GM23338 (cell line): ENCODE data around the gene EPX. TPM values are rescaled to one million over a fixed set of nuclear protein-coding genes. Genes with fewer than 3 reads are reported as not detected.
A peak's percentile ranks its signal among the peaks of the same experiment; 100 is the strongest.

Source experiments
- ATAC-seq: fragments of 200-7000 bp; cut with Tn5 transposase; 3 replicates; pipeline ENCODE4 v1.9.1; 2020
- DNase-seq: peaks from one replicate; pipeline ENCODE4 v3.0.0-alpha.2; 2015; ENCODE audit warnings: low spot score
- H2AFZ ChIP-seq: fragments of 200-600 bp; sonication (generic); 2 replicates; pipeline ENCODE4 v1.8.0; 2016; ENCODE audit warnings: antibody characterized with exemption, mild to moderate bottlenecking, moderate library complexity
- H3F3A ChIP-seq: fragments of 200-600 bp; sonication (generic); replicated peaks from 2 replicates; pipeline ENCODE4 v1.8.0; 2017; ENCODE audit warnings: antibody characterized with exemption, mixed run types, low read depth
- H3K27ac ChIP-seq: fragments of 200-600 bp; sonication (generic); 2 replicates; pipeline ENCODE4 v1.6.1; 2016; ENCODE audit warnings: low read depth
- H3K27me3 ChIP-seq: fragments of 200-600 bp; sonication (generic); 2 replicates; pipeline ENCODE4 v1.8.0; 2016; ENCODE audit warnings: mild to moderate bottlenecking, mixed run types, moderate library complexity; ENCODE audit not compliant: insufficient read depth
- H3K36me3 ChIP-seq: fragments of 200-600 bp; sonication (generic); 2 replicates; pipeline ENCODE4 v1.8.0; 2016; ENCODE audit warnings: mild to moderate bottlenecking; ENCODE audit not compliant: insufficient read depth
- H3K4me1 ChIP-seq: fragments of 200-600 bp; sonication (generic); 2 replicates; pipeline ENCODE4 v1.8.0; 2016; ENCODE audit warnings: mild to moderate bottlenecking, moderate library complexity; ENCODE audit not compliant: insufficient read depth
- H3K4me2 ChIP-seq: fragments of 200-600 bp; sonication (generic); 2 replicates; pipeline ENCODE4 v1.7.1; 2017; ENCODE audit warnings: mixed run types
- H3K4me3 ChIP-seq: fragments of 200-600 bp; sonication (generic); 2 replicates; pipeline ENCODE4 v1.6.1; 2016; ENCODE audit warnings: mixed run types
- H3K79me2 ChIP-seq: fragments of 200-600 bp; sonication (generic); replicated peaks from 2 replicates; pipeline ENCODE4 v1.8.0; 2017; ENCODE audit warnings: mild to moderate bottlenecking; ENCODE audit not compliant: insufficient read depth
- H3K9me2 ChIP-seq: fragments of 200-600 bp; sonication (generic); 2 replicates; pipeline ENCODE4 v1.8.0; 2017; ENCODE audit not compliant: insufficient read depth
- H4K20me1 ChIP-seq: fragments of 200-600 bp; sonication (generic); replicated peaks from 2 replicates; pipeline ENCODE4 v1.8.0; 2017; ENCODE audit warnings: mild to moderate bottlenecking; ENCODE audit not compliant: insufficient read depth
- H3K27ac Mint-ChIP-seq: 2 replicates; pipeline ENCODE4 v1.8.0; 2020; ENCODE audit warnings: inconsistent platforms, mild to moderate bottlenecking, moderate library complexity, mixed read lengths
- H3K27me3 Mint-ChIP-seq: 3 replicates; pipeline ENCODE4 v1.8.0; 2022; ENCODE audit warnings: low read depth, mild to moderate bottlenecking, moderate library complexity, mixed read lengths, inconsistent platforms; ENCODE audit not compliant: insufficient read depth, poor library complexity
- H3K36me3 Mint-ChIP-seq: 3 replicates; pipeline ENCODE4 v1.8.0; 2021; ENCODE audit warnings: low read depth, mild to moderate bottlenecking, inconsistent platforms, moderate library complexity, mixed read lengths
- H3K4me1 Mint-ChIP-seq: 3 replicates; pipeline ENCODE4 v1.8.0; 2020; ENCODE audit warnings: mild to moderate bottlenecking, inconsistent platforms, mixed read lengths
- H3K4me3 Mint-ChIP-seq: 3 replicates; pipeline ENCODE4 v1.8.0; 2021; ENCODE audit warnings: moderate library complexity, mild to moderate bottlenecking, inconsistent platforms, mixed read lengths
- H3K9me3 Mint-ChIP-seq: 3 replicates; pipeline ENCODE4 v1.8.0; 2020; ENCODE audit warnings: moderate library complexity, mild to moderate bottlenecking, inconsistent platforms, mixed read lengths
- CREB1 ChIP-seq: fragments of 250-450 bp; sonication (Bioruptor Pico); IDR thresholded peaks from 2 replicates; pipeline ENCODE4 v1.5.0; 2020; ENCODE audit warnings: low read depth, mild to moderate bottlenecking, moderate library complexity
- ZNF114 ChIP-seq: fragments of 250-450 bp; sonication (Bioruptor Pico); IDR thresholded peaks from 2 replicates; pipeline ENCODE4 v1.5.0; 2020; ENCODE audit warnings: mild to moderate bottlenecking, moderate library complexity
- polyA plus RNA-seq: library from polyadenylated mRNA; unstranded; fragments of >200 nt; fragmentation: Nextera tagmentation; extraction: Ambion mirVana; gene quantifications from 2 replicates; pipeline ENCODE4 v1.2.1, GENCODE V29; 2016
- total RNA-seq: library from RNA; depleted of rRNA; stranded (reverse); fragments of >200 nt; shearing (Covaris generic); gene quantifications from 2 replicates; pipeline ENCODE4 v1.2.3, GENCODE V29; 2014
- TF ChIP-seq, protein P1 (sequence below), 2 experiments: fragments of 200-600 bp in 1 of 2; sonication (generic) in 1 of 2; conservative IDR thresholded peaks; 2 replicates each; pipeline versions ENCODE4 v1.5.1 to v1.6.1; 2016 to 2017; ENCODE audit warnings: antibody characterized with exemption in 2 of 2, low read depth in 2 of 2, mild to moderate bottlenecking in 2 of 2, moderate library complexity in 1 of 2
- TF ChIP-seq, protein P2 (sequence below): IDR thresholded peaks from 2 replicates; pipeline ENCODE4 v1.6.1; 2016; ENCODE audit warnings: antibody characterized with exemption

The EPX gene
- total and polyA plus RNA-seq, 2 experiments from 2014 or later: 0.10 TPM; not detected in 1

DNA sequence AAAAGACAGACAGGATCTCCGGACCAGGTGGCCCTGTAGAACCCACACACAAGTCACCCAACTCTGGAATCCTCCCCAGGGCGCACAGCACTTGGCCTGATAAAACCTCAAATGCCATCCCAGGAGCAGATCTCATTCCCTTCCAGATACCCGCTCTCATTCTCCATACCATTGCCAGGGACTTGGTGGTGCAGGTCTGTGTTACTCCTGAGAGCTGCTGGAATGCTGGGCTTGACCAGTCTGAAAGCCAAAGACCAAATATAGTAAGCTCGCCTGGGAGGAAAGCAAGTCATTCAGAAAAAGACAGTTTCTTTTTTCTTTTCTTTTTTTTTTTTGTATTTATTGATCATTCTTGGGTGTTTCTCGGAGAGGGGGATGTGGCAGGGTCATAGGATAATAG, 15.8 kb downstream of the EPX start:
- Histone ChIP-seq H3K36me3 (no peaks in the 10 kb centered on the region), H3K79me2 (no peaks in the 10 kb centered on the region), H3F3A (no peaks in the 10 kb centered on the region), H3K27me3 (no peaks in the 10 kb centered on the region), H4K20me1 (no peaks in the 10 kb centered on the region; the same call in 1 of the 2 replicates), H3K9me2 (no peaks in the 10 kb centered on the region), H3K4me1 (no peaks in the 10 kb centered on the region), H3K27ac (no peak overlapping the region), H3K4me2 (no peak overlapping the region), H3K4me3 (no peak overlapping the region), H2AFZ (no peak overlapping the region)
- Mint-ChIP-seq H3K4me3 (no peak overlapping the region), H3K36me3 (peaks cover 19% of the 10 kb centered on the region), H3K4me1 (no peaks in the 10 kb centered on the region), H3K27me3 (peaks cover 2% of the 10 kb centered on the region), H3K27ac (no peak overlapping the region), H3K9me3 (no peaks in the 10 kb centered on the region)
- no peak for DNase-seq
- no peak for ATAC-seq
- TF ChIP-seq, protein P1, sequence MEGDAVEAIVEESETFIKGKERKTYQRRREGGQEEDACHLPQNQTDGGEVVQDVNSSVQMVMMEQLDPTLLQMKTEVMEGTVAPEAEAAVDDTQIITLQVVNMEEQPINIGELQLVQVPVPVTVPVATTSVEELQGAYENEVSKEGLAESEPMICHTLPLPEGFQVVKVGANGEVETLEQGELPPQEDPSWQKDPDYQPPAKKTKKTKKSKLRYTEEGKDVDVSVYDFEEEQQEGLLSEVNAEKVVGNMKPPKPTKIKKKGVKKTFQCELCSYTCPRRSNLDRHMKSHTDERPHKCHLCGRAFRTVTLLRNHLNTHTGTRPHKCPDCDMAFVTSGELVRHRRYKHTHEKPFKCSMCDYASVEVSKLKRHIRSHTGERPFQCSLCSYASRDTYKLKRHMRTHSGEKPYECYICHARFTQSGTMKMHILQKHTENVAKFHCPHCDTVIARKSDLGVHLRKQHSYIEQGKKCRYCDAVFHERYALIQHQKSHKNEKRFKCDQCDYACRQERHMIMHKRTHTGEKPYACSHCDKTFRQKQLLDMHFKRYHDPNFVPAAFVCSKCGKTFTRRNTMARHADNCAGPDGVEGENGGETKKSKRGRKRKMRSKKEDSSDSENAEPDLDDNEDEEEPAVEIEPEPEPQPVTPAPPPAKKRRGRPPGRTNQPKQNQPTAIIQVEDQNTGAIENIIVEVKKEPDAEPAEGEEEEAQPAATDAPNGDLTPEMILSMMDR (conservative IDR thresholded peaks at IDR 0.05; ENCODE audit: low read depth in 2 of 2): no peak

DNA sequence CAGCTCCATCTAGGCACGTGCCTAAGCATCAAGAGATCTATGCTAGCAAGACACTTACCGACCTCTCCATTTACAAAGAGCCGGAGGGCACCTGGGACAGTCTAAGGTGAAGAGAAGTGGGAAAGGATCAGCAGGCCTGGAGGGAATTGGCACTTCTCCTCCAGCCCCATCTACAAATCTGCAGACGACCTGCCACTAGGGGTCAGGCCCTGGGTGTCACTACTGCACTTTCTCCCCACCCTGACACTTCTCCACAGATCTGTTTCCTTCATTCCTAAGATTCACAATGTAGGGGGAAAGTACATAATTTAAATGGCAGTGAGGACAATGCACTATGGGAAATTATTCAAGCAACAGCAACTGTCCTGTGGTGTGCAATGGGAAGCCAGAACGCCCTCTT, 18.4 kb downstream of the EPX start:
- Mint-ChIP-seq H3K27me3 (peaks cover 3% of the 10 kb centered on the region), H3K36me3 (peaks cover 25% of the 10 kb centered on the region), H3K4me1 (no peaks in the 10 kb centered on the region), H3K27ac (no peak overlapping the region), H3K9me3 (no peaks in the 10 kb centered on the region), H3K4me3 (no peak overlapping the region)
- H3K36me3 ChIP-seq: no peaks in the 10 kb centered on the region
- DNase-seq (peak; percentile 28), ATAC-seq (peak; percentile 43)
- no peaks in the 10 kb centered on the region for H3K79me2 ChIP-seq
- no peak overlapping the region for H3K4me2 ChIP-seq
- no peak overlapping the region for H3K27ac ChIP-seq
- no peaks in the 10 kb centered on the region for H3K4me1 ChIP-seq
- no peaks in the 10 kb centered on the region for H3F3A ChIP-seq
- no peaks in the 10 kb centered on the region; the same call in 1 of the 2 replicates for H4K20me1 ChIP-seq
- H3K9me2 ChIP-seq: no peaks in the 10 kb centered on the region
- H2AFZ ChIP-seq: no peak overlapping the region
- no peak for TF ChIP-seq ZNF114 (CRISPR knock-in tag)
- TF ChIP-seq, protein P1 (conservative IDR thresholded peaks at IDR 0.05; ENCODE audit: low read depth in 2 of 2): peak; percentile 52 to 60
- no peak for TF ChIP-seq CREB1 (CRISPR knock-in tag)
- TF ChIP-seq, protein P2, sequence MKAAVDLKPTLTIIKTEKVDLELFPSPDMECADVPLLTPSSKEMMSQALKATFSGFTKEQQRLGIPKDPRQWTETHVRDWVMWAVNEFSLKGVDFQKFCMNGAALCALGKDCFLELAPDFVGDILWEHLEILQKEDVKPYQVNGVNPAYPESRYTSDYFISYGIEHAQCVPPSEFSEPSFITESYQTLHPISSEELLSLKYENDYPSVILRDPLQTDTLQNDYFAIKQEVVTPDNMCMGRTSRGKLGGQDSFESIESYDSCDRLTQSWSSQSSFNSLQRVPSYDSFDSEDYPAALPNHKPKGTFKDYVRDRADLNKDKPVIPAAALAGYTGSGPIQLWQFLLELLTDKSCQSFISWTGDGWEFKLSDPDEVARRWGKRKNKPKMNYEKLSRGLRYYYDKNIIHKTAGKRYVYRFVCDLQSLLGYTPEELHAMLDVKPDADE: no peak
- H3K27me3 ChIP-seq: no peaks in the 10 kb centered on the region
- H3K4me3 ChIP-seq: no peak overlapping the region

DNA sequence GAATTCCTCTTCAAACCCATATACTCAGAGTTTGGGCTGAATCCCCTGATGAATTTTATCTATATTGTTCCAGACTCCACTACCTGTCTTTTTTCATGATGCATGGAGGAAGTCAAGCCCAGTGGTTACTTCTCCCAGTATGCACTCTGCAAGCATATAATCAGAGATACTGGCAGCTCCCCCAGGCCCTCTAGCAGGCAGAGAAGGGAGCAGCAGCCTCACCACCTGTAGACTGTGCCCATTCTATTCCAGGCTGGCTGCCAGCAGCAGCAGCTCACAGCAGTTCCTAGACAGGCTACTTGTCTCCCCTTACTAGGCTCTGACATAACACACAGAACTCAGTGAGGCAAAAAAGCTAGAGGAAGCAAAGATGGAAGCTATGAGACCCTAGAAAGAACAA, 23.2 kb downstream of the EPX start:
- TF ChIP-seq, protein P1 (conservative IDR thresholded peaks at IDR 0.05; ENCODE audit: low read depth in 2 of 2): peak in 1 of 2 experiments; percentile 12; a peak in 1 of 4 replicates
- TF ChIP-seq CREB1 (CRISPR knock-in tag): no peak
- no peak for ATAC-seq
- H3K27ac Mint-ChIP-seq: no peak overlapping the region

More for the DNA sequence above, 23.2 kb downstream of the EPX start:
- no peaks in the 10 kb centered on the region for H3K79me2 ChIP-seq
- peaks cover 4% of the 10 kb centered on the region; the same call in 2 of the 3 replicates for H3K4me1 Mint-ChIP-seq
- no peaks in the 10 kb centered on the region for H3K9me3 Mint-ChIP-seq
- H2AFZ ChIP-seq: no peak overlapping the region
- 0 out of 2 replicates have a peak, but pooled peaks cover 3% of the 10 kb centered on the region for H3F3A ChIP-seq
- no peaks in the 10 kb centered on the region for H4K20me1 ChIP-seq
- H3K36me3 ChIP-seq: no peaks in the 10 kb centered on the region
- H3K4me3 ChIP-seq: no peak overlapping the region
- H3K4me3 Mint-ChIP-seq: no peak overlapping the region
- peaks cover 7% of the 10 kb centered on the region for H3K27me3 Mint-ChIP-seq
- peaks cover 8% of the 10 kb centered on the region for H3K4me1 ChIP-seq
- no peak for DNase-seq
- H3K9me2 ChIP-seq: no peaks in the 10 kb centered on the region
- no peaks in the 10 kb centered on the region for H3K27me3 ChIP-seq
- H3K4me2 ChIP-seq: no peak overlapping the region
- H3K27ac ChIP-seq: no peak overlapping the region
- H3K36me3 Mint-ChIP-seq: peaks cover 17% of the 10 kb centered on the region
